22Rv1 (cell line): ENCODE results near the gene VAX1.

Experiments used
- CTCF ChIP-seq: fragments of 450-650 bp; IDR thresholded peaks from 2 replicates; pipeline ENCODE4 v1.5.1; 2017; ENCODE audit warnings: mild to moderate bottlenecking
- ZFX ChIP-seq: fragments of 450-650 bp; IDR thresholded peaks from 2 replicates; pipeline ENCODE4 v1.6.1; 2017; ENCODE audit warnings: antibody characterized with exemption, borderline replicate concordance

GRCh38 chr10:117135480-117136140, 2.5 kb downstream of the VAX1 start:
- TF ChIP-seq CTCF: no peak
- TF ChIP-seq ZFX: no peak
